CD4-positive, alpha-beta T cell treated with Interleukin-17A for 1 hour (primary cell): ENCODE measurements around the gene H19.

ENCODE experiments used
- DNase-seq: peaks from one replicate; pipeline ENCODE4 v3.0.0-alpha.2; 2020

Gene H19

DNA sequence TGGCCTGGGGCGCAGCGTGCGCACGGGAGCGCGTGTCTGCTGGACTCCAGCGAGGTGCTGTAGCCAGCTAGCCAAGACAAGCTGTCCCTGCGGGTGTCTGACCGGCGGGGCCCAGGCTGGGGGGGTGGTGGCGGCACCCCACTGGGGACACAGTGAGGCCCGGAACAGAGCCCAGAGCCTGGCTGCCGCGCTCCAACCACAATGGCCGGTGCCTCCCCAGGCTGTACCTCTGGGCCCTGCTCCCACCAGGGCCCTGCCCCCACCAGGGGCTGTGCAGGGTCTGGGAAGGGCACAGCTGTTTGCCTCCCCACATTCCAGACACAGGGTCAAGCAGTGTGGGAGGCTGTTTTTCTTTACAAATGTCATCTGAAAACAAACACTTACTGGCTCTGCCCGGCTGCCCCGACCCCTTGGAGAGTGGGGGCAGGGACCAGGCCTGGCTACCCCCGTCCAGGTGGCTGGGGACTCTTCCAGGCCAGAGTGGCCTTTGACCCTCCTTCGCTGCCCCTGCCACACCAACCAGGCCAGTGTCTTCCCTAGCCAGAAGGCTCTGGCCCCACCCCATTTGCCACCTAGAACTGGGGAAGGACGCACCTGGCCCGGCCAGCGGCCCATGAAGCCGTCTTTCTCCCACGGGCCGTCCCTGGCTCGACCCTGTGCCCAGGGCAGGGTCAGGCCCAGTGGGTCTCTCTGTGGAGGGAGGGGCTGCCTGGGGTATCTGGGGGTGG is 14.6 kb downstream of the H19 start:
- no peak for DNase-seq

DNA sequence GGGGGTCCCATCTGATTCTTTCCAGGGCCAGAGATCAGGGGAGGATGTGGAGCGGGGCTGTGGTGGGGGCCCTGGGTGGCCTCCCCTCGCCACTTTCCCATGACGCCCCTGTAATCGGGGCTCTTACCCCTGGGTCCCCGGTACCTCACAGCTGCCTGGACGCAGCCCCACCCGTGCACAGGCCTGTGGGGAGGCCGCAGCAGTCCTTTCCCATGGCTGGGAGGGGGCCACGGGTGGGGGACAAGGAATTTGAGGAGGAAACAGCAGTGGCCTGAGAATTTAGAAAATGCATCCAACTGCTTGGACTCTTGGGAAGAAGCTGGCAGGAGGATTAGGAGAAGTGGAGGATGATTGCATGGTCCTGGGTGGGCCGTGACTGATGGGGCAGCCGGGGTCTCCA is 18.0 kb downstream of the H19 start:
- no peak for DNase-seq

DNA sequence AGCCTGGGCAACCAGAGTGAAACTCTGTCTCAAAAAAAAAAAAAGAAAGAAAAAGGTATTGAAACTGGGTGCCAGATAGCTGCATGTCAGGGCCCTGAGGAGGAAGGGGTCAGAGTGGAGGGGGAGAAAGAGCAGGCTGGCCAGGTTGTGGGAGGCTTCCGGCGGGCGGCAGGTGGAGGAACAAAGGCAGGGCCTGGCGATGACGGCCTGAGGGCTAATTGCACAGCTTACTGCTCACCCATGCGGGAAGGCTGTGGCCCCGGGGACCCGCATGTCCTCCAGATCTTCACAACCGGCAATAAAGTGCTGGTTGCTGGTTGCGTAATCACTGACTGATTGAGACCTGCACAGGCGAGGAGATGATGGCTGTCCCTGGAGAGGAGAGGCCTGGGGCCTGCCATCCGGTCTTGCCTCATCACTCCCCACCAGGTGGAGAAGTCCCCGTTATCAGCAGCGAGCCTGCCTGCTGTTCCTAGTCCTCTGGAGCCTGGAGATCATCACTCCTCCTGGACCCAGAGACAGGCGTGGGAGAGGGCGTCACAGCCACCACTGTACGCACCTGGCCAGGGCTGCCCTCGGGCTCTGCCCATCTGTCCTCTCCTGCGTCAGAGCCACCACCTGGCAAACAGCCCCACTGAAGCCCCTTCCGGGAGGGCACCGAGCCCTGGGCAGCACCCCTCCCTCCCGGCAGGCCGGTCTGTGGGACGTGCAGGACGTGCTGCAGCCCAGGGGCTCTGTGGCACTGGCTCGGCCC is 18.7 kb downstream of the H19 start:
- no peak for DNase-seq

DNA sequence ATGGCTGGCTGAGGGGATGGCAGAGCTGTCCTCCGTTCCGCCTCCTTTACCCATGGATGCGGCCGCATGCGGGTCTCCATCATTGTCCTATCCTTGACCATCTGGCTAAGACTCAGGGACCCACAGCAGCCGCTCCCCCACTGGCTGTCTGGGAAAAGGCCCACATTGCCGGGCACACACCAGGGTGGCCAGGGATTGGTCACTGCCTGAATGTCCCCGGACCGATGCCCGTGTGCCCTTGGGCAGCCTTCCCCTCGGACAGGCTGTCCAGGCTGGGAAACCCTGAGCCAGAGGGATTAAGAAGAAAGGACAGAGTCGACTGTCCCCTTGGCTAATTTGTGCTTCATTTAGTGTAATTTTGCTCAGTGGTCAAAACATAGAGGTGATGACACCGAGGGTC is 22.5 kb downstream of the H19 start:
- no peak for DNase-seq

DNA sequence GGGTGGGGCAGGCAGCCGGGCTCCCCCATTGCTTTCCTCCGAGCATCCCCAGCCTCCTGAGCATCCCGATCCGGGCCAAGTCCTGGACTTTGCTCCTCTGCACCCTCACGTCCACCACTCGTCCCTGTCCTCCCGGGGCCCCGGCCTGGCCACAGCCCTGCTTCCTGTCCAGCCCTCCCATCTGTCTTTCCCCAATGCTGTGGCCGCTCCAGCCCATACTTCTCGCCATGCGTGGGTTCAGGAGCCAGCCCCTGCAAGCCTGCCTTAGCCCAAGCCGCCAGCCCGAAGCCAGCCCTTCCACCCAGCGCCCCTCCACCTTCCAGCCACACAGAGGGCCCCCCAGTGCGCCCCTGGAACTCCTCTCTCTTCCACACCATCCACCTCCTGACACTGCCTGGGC is 26.7 kb downstream of the H19 start:
- DNase-seq: no peak

DNA sequence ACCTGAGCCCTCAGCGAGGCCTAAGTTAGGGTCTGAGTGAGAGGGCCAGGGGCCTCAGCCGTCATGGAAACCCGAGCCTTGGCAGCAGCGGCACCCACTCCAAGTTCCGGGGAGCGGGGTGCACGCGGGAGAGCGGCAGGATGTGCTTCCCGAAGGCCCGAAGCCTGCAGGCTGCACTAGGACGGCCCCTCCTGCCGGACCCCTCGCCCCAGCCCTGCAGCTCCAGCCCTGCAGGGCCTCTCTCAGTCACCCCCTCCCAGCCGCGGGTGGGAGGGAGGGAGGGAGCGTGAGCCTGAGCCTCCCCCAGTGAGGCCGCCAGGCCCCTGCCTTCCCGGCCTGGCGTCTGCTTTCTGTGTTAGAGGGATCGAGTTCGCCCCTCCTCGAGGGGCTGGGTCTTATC is 27.9 kb downstream of the H19 start:
- DNase-seq: no peak

DNA sequence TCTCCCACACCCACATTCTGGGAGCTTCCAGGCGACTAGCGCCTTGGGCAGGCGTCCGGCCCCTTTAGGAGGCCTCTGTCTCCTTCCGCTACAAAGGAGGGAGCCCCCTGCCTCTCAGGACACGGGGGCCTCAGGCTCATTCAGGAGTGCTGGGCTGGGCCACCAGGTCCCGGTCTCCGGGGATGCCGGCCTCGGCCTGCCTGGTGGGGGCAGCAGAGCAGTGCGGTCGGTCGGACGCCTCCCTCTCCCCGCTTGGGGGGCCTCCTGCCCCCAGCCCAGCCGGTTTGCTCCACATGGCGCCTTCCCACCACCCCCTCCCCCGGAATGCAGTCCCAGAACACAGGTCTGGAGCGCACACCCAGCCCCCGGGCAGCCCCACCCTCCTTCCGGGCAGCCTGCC is 28.6 kb downstream of the H19 start:
- DNase-seq: no peak

DNA sequence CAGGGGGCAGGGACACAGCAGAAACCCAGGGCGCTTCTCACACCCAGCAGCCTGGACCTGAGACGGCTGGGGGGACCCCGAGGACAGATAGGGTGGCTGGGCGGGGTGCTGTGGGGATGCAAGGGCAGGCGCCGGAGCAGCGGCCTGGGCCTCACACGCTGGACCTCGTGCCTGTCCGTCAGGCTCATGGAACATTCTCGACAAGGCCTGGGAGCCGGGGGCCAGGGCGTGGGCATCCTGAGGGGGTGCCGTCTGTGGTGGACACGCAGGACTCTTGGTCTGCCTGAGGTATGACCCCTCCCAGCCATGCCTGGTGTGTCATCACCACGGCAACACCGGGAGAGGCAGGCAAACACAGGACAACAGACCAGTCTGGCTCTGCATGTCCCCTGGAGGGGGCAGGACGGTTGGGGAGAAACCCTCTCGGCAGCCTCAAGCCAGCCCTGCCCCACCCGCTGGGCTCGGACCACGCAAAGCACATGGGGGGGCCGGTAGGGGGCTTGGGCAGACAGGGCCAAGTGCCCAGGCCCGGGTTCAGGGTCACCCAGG is 29.1 kb downstream of the H19 start:
- DNase-seq: no peak

DNA sequence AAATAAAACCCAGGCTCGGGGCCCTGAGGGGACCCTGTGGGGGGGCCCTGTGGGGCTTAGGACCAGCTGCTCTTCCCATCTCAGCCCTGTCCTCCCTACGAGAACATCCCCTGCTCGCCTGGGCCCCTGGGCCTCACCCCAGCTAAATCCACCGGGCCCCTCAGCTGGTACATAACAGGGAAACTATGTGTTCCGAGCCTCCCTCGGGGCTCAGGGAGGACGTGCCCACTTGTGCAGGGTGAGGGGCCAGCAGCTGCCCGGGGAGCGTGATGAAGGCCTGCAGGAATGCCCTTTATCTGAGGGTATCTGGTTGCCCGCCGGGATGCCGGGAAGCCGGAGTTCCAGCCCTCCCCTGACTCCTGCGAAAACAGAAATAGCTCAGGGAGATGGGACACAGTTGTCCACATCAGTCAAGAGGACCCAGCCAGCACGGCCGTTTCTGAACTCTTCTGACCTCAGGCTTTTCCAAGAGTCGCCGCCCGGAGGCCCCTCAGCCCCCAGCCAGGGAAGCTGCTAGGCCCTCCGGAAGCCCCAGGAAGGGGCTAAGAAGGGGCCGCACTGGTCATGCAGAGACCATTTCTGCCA is 29.9 kb downstream of the H19 start:
- no peak for DNase-seq

DNA sequence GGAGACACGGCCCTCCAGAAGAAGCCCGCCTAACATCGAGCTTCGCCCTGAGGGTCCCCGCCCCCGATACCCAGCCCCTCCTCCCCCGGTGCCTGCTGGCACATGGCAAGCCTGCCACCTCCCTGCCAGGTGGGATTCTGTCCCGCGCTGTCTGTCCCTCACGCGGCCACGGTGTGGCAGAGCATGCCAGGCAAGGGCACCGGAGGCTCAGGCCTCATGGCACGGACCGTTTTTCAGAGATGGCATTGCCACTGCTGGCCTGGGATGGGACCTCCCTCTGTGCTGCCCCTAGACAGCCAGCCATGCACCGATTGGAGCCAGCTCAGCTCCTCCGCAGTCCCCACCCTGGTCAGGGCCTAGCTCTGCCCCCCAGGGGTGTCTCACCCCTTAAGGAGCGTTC is 31.1 kb downstream of the H19 start:
- no peak for DNase-seq

DNA sequence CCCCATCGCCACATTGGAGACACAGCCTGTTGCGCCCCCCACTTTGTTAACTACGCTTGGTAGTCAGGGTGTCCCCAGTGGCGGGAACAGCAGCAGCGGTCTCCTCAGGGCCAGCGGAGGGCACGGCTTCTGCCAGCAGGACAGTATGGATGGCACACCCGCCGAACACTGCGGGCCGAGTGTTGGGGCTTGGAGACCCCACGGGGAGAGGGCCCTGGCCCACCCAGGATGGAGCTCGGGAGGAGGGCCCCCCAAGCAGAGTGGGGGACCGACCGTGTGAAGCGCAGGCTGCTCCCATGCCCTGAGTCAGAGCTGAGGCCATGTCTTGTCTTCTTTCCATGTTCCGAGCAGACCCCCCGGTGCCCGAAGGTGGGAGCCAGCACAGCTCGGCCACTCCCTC is 32.7 kb downstream of the H19 start:
- no peak for DNase-seq

DNA sequence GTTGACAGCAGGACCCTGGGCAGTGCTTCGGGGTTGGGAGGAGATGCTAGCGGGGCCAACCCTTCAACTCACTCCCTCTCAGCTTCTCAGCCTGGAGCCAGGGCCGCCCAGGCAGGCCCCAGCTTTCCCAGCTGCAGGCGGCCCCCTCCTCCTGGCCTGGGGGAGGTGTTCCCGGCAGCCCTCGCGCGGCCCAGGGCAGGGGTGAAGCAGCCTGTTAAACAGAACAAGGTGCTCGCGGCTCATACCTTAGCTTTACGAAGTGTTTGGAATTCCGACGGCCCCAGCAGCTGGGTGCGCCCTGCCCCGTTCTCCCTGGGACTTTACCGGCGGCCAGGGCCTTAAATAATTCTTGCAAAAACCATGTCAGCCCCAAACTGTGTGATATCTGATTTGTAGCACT is 33.3 kb downstream of the H19 start:
- DNase-seq: no peak

DNA sequence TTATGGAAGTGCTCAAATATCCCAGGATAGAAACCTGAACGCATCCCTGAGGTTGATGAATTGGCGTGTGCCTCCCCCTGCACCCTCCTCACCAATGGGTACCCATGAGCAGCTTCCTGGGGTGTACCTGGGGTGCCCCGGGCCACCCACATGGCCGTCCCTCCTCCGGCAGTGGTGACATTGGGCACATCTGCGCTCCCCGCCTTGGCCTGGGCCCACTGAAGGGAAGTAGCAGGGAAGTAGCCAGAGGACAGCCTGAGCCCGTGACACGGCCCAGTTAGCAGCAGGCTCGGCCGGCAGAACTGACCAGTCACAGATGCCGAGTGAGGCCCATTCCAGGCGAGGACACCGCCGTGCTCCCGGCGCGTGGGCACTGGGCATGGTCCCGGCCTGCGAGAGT is 33.8 kb downstream of the H19 start:
- DNase-seq: no peak

DNA sequence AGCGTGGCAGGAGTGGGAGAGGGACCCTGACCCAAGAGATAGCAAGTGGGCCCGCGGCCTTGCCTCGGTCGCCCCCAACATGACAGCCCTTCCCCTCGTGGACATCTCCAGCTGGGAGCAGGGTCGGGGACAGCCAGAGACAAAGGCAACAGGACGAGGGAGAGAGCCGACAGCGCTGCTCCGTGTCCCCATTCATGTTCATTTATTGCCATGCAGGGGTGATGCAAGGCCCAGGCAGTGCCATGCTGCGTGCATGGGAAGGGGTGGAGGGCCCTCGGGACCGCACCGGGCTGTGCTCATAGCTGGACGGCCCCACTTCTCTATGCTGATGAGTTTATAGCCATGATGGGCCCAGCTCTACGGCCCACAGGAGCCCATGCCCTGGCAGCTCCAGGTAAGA is 37.9 kb downstream of the H19 start:
- no peak for DNase-seq

DNA sequence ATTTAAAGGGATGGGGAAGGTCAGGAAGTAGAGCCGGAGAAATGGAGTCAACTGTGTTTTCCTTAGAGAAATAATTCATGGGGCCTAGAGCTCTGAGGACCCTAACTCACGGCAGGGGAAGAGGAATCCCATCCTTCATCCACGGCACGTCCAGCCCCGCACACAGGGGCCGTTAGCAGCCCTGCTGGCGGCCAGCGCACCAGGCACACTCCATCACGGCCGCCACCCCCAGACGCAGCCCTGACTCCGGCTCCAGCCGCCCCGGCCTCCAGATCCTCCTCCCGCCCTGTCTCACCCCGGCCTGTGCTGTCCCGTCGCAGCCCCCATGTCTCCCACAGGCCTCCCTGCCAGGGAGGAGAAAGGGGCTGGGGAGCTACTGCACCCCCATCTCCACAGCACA is 39.3 kb downstream of the H19 start:
- no peak for DNase-seq

DNA sequence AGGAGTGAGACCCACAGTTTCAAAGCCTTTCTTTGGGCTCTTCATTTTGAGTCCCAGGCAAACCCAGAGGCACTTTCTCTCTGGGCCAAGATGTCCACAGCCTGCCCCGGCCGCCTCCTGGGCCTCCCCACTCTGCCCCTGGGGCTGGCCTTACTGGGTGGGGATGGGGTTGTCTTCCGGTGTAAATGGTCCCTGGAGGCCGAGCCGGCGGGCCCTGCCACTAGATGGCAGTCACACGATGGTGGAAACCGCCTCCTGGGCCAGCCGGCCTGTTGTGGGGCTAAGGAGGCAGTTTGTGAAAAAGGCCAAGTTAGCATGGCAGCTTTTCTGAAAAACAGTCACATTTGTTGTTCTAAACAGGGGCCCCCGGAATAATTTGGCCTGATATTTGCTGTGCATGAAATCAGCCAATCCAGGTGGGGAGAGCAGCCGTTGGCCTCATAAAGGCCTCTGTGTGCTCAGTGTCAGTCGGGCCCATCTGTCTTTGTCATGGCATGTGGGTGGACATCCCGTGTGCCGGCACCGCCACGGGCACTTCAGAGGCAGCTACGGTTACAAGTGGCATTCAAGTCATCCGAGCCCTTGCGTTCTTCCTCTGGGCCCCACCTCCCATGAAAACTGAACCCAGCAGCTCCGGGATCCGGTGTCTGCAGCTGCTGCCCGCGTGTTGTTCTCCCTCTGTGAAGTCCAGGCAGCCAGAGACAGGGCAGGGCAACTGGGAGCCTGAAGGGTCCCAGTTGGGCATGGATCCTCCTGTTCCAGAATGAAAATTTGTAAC is 44.0 kb downstream of the H19 start:
- DNase-seq: peak; percentile 21

DNA sequence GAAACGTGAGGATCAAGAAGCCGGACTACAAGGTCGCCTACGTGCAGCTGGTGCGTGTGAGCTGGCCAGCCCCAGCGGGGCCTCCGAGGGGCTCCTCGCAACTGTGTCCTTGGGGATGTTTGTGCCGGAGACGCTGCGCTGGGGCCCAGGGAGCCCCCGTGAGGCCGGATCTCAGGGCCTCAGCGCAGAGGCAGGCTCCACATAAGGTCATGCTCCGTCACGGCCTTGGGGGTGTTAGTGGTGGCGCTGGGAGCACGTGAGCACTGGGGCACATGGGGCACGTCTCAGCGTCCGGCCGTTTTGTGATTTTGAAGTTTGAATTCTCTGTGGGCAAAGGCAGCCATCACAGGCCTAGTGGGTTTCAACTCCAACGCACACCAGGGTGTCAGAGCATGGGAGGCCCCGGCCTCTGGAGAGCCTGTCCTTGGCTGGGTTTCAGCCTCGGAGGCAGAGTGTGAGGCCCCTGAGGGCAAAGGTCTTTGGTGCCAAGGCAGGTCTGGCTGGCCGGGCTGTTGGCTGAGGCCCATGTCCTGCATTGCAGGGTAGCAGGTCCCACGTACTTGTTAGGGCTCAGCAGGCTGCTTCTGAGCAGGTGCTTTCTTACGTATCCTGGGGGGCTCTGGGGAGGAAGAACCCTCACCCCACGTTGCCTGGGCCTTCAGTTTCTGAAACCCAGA is 44.7 kb downstream of the H19 start:
- no peak for DNase-seq

DNA sequence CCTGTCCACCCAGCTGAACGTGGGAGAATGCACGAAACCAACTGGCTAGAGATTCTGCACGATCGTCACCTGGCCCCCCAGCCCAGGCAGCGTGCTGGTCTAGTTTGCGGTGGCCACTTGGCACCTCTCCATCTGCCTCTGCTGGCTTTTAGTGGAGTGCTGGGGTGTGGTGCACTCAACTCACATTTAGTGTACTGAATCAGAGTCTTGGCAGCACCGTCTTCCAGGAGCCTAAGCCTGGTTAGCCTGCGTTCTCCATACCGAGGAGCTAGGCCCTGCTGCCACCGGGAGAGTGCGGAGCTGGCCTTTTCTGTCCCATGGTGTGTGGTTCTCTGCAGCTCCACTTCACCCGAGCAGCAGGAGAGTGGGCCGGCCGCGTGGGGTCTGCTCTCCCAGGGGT is 47.7 kb downstream of the H19 start:
- DNase-seq: no peak

DNA sequence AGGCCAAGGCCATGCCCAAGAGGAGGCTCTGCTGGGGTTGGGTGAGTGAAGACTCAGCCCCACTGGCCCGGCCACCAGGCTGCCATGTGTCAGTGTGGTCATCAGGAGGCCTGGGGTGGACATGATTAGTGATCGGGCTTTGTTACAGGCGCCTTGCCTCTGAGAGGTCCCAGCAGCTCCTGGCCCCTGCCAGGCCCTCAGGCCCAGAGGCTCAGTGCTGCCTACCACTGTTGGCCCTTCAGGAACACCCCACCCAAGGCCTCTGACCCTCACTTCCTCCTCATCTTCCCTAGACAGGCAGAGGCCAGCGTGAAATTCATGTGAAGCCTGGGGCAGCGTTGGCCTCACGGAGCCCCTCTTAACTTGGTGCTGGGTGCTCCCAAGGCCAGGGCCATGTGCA is 48.3 kb downstream of the H19 start:
- no peak for DNase-seq

DNA sequence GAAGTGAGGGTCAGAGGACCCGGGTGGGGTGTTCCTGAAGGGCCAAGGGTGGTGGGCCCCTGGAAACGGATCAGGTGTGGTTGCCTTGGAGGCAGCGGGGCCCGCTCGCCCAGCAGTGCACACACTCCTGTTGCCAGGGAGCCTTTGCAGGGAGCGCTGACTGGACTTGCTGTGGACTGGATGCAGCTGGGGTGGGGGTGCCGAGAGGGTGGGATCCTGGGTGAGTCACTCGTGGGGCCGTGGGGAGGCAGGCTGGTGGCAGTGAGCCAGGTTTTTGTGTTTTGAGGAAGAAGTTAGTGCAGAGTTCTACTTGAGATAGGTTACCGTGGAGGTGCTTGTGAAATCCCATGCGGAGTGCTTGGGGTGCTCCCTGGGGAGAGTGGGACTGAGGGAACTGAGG is 49.3 kb downstream of the H19 start:
- DNase-seq: no peak

DNA sequence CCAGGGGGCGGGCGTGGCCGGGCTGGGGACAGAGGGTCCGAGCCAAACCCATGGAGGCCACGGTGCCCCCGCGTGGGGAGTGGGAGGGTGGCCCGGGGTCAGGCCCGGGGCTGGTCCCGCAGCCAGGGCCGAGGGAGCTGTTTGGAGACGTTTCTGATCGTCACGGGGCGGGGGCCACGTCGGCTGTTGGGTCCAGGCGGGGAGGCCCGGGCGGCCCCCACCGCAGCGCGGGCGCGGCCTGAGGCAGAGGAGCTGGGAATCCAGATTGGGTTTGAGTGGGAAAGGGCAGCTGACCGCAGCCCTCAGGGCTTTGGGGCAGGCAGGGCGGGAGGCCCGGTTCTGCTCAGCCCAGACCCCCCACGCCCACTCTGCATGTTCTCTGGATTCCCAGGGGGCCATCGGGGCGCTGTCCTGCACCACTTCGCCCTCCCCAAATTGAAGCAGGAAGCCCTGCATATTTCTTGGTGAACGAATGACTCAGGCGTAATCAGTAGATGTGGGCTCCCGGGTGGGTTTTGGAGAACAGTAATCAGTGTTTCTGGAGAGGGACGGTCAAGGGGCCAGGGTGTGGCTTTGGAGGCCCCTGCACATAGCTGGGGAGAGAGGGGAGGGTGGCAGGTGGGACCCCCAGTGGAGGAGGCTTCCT is 49.9 kb downstream of the H19 start:
- DNase-seq: no peak

DNA sequence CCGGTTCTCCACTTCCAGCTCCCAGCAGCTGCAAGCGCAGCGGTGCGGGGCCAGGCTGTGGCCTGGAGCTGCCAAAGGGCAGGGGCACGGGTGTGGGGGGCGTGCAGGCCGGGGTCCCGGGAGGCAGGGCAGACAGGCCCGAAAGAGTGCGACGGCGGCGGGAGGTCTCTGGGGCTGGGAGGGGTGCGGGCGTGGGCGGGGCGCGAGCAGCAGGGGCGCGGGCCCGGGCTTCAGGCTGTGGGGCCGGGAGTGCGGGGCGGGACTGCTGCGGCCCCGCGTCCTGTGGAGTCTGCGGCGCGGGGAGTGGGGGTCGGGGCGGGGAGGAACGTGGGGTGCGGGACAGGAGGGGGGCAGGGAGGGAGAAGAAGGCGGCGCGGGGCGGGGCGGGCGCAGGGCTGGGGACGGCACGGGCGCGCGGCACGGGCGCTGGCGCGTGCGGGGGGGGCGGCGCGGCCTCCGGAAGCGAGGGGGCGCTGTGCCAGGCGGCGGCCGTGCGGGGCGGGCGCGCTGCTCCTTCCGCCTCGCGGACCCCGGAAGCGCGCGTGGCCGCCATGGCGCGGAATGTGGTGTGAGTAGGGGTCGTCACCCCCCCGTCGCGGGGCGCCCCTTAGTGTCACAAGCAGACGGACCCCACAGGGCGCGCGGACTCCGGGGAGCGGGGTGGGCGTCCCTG is 50.7 kb downstream of the H19 start, which contains the start of gene MRPL23:
MRPL23 (plus strand) TSS at position 521 of the 673 bp plus-strand sequence; CDS start at position 552, 31 bp downstream.
- peak; percentile 35 for DNase-seq
